IMR-90 (cell line): ENCODE results near the gene PIEZO1. TPM values are rescaled to one million over a fixed set of nuclear protein-coding genes. Genes with fewer than 3 reads are reported as not detected.

Experiments
- ATAC-seq: fragments of 200-7000 bp; cut with Tn5 transposase; 2 replicates; pipeline ENCODE4 v1.9.1; 2020; ENCODE audit warnings: low read depth, mild to moderate bottlenecking, moderate library complexity
- BruUV-seq: library from RNA; stranded (reverse); fragments of 400-500 nt; replicated peaks from 2 replicates; lab custom pipeline; 2021; lab: Mats Ljungman, UMichigan
- CTCF ChIA-PET: fragments of 300-600 bp; formaldehyde crosslinking; extraction: SDS; loops from one replicate; lab custom pipeline; 2021; ENCODE audit warnings: antibody characterized with exemption; lab: Yijun Ruan, JAX
- POLR2A ChIA-PET: fragments of 300-600 bp; sonication (Branson Sonifier 250); formaldehyde crosslinking; loops from one replicate; lab custom pipeline; 2022; ENCODE audit warnings: antibody characterized with exemption; ENCODE audit not compliant: unreplicated experiment; lab: Charles Lee
- DNase-seq: peaks from one replicate; pipeline ENCODE4 v3.0.0; 2013
- H2AFZ ChIP-seq: replicated peaks from 2 replicates; pipeline ENCODE3; 2013; ENCODE audit warnings: low read length, mild to moderate bottlenecking; ENCODE audit not compliant: poor library complexity
- H2AK5ac ChIP-seq: 2 replicates; pipeline ENCODE4 v1.6.1; 2013; ENCODE audit warnings: low read depth, low read length, inconsistent platforms
- H2AK9ac ChIP-seq: replicated peaks from 2 replicates; pipeline ENCODE3; 2013; ENCODE audit warnings: mild to moderate bottlenecking, low read depth, low read length, moderate library complexity; ENCODE audit not compliant: poor library complexity
- H2BK120ac ChIP-seq: 2 replicates; pipeline ENCODE4 v1.6.1; 2013; ENCODE audit warnings: low read depth, low read length, inconsistent platforms
- H2BK15ac ChIP-seq: 3 replicates; pipeline ENCODE4 v1.6.1; 2013; ENCODE audit warnings: low read depth, low read length, inconsistent platforms
- H2BK20ac ChIP-seq: 2 replicates; pipeline ENCODE4 v1.6.1; 2013; ENCODE audit warnings: low read depth, mild to moderate bottlenecking, inconsistent platforms, low read length, moderate library complexity
- H2BK5ac ChIP-seq: 2 replicates; pipeline ENCODE4 v1.6.1; 2013; ENCODE audit warnings: mild to moderate bottlenecking, low read depth, low read length, inconsistent platforms; ENCODE audit not compliant: poor library complexity, severe bottlenecking
- H3K14ac ChIP-seq: replicated peaks from 2 replicates; pipeline ENCODE4 v1.6.1; 2013; ENCODE audit warnings: low read depth, low read length, inconsistent platforms
- H3K18ac ChIP-seq: 2 replicates; pipeline ENCODE4 v1.6.1; 2013; ENCODE audit warnings: low read depth, low read length, control low read depth
- H3K23ac ChIP-seq: 2 replicates; pipeline ENCODE4 v1.6.1; 2013; ENCODE audit warnings: low read depth, low read length, inconsistent platforms
- H3K27ac ChIP-seq: 2 replicates; pipeline ENCODE4 v1.5.1; 2013; ENCODE audit warnings: mild to moderate bottlenecking, control low read depth, low read length; ENCODE audit not compliant: insufficient read depth
- H3K27me3 ChIP-seq: 2 replicates; pipeline ENCODE4 v1.6.1; 2013; ENCODE audit warnings: low read length; ENCODE audit not compliant: control insufficient read depth, insufficient read depth
- H3K36me3 ChIP-seq: 2 replicates; pipeline ENCODE4 v1.6.1; 2013; ENCODE audit warnings: low read length, mixed read lengths; ENCODE audit not compliant: control insufficient read depth, insufficient read depth
- H3K4ac ChIP-seq: 2 replicates; pipeline ENCODE4 v1.6.1; 2013; ENCODE audit warnings: low read depth, low read length, inconsistent platforms
- H3K4me1 ChIP-seq: 2 replicates; pipeline ENCODE4 v1.6.1; 2013; ENCODE audit warnings: low read length, mixed read lengths; ENCODE audit not compliant: control insufficient read depth, insufficient read depth
- H3K4me2 ChIP-seq: 2 replicates; pipeline ENCODE4 v1.6.1; 2013; ENCODE audit warnings: low read depth, mild to moderate bottlenecking, control low read depth, low read length, moderate library complexity
- H3K4me3 ChIP-seq: 2 replicates; pipeline ENCODE4 v1.5.1; 2013; ENCODE audit warnings: low read depth, mild to moderate bottlenecking, control low read depth, low read length, moderate library complexity; ENCODE audit not compliant: insufficient read depth
- H3K56ac ChIP-seq: 2 replicates; pipeline ENCODE4 v1.6.1; 2013; ENCODE audit warnings: low read length, inconsistent platforms; ENCODE audit not compliant: insufficient read depth; ENCODE audit errors: extremely low read depth
- H3K79me1 ChIP-seq, 2 experiments: 2 replicates each; pipeline ENCODE4 v1.6.1; 2013; ENCODE audit warnings: low read length in 2 of 2, inconsistent platforms in 1 of 2, low read depth in 1 of 2
- H3K9ac ChIP-seq: 2 replicates; pipeline ENCODE4 v1.6.1; 2013; ENCODE audit warnings: low read depth, low read length, control low read depth
- H3K9me1 ChIP-seq: 2 replicates; pipeline ENCODE4 v1.6.1; 2013; ENCODE audit warnings: low read length, inconsistent platforms; ENCODE audit not compliant: insufficient read depth
- H3K9me3 ChIP-seq: 2 replicates; pipeline ENCODE4 v1.6.1; 2013; ENCODE audit warnings: low read length; ENCODE audit not compliant: control insufficient read depth, insufficient read depth
- H4K20me1 ChIP-seq: 2 replicates; pipeline ENCODE4 v1.6.1; 2013; ENCODE audit warnings: low read length, inconsistent platforms; ENCODE audit not compliant: insufficient read depth
- H4K5ac ChIP-seq: 2 replicates; pipeline ENCODE4 v1.6.1; 2013; ENCODE audit warnings: mild to moderate bottlenecking, low read depth, low read length, control low read depth
- H4K8ac ChIP-seq, 2 experiments: 2 replicates each; pipeline ENCODE4 v1.6.1; 2013; ENCODE audit warnings: low read depth in 2 of 2, low read length in 2 of 2, control low read depth in 1 of 2, inconsistent platforms in 1 of 2
- H4K91ac ChIP-seq: 2 replicates; pipeline ENCODE4 v1.6.1; 2013; ENCODE audit warnings: low read depth, low read length, inconsistent platforms; ENCODE audit not compliant: insufficient read depth
- BHLHE40 ChIP-seq: fragments of 150-350 bp; IDR thresholded peaks from 2 replicates; pipeline ENCODE4 v1.6.1; 2016; ENCODE audit warnings: mild to moderate bottlenecking, low read depth, low read length
- ELK1 ChIP-seq: fragments of 150-350 bp; IDR thresholded peaks from 2 replicates; pipeline ENCODE4 v1.6.1; 2016; ENCODE audit warnings: low read depth, mild to moderate bottlenecking, low read length, moderate library complexity, borderline replicate concordance
- POLR2A ChIP-seq: IDR thresholded peaks from 2 replicates; pipeline ENCODE4 v1.6.1; 2012; ENCODE audit warnings: mild to moderate bottlenecking, low read depth, low read length
- USF2 ChIP-seq: fragments of 150-350 bp; IDR thresholded peaks from 2 replicates; pipeline ENCODE4 v1.6.1; 2017; ENCODE audit warnings: mild to moderate bottlenecking, antibody characterized with exemption, low read length, low read depth
- WGBS, 2 experiments: methylation state at CpG; one replicate each; pipeline versions ENCODE4 v1.1.5 to v1.1.7; 2013; ENCODE audit warnings: missing lambda C conversion rate in 2 of 2; ENCODE audit not compliant: insufficient read length in 1 of 2; ENCODE audit errors: extremely low coverage in 2 of 2; 5-methylcytosine and 5-hydroxymethylcytosine counted together
- dilution Hi-C: fragments of 300-500 bp; cut with HindIII; formaldehyde crosslinking; loops from one replicate; pipeline ENCODE4 v1.14.3; 2018; ENCODE audit warnings: low sequenced_read_pairs; ENCODE audit not compliant: unreplicated experiment
- in situ Hi-C: fragments of 300-500 bp; cut with MboI; formaldehyde crosslinking; loops from 3 replicates; pipeline ENCODE4 v1.14.3; 2019; ENCODE audit warnings: low sequenced_read_pairs, inconsistent platforms, mixed read lengths
- intact Hi-C: fragments of 100-400 bp; cut with micrococcal nuclease; formaldehyde crosslinking; loops from 2 replicates; pipeline ENCODE4 v1.10.0; 2022
- polyA plus RNA-seq, 3 experiments: library from polyadenylated mRNA; depleted of rRNA; stranded (reverse); fragments of >200 nt; gene quantifications; 2 replicates each; pipeline ENCODE4 v1.2.3, GENCODE V29; 2012; ENCODE audit warnings: low replicate concordance in 1 of 3
- total RNA-seq: library from RNA; depleted of rRNA; stranded (reverse); fragments of >200 nt; gene quantifications from 2 replicates; pipeline ENCODE4 v1.2.3, GENCODE V29; 2012
- TF ChIP-seq, protein P1 (sequence below): conservative IDR thresholded peaks from 2 replicates; pipeline ENCODE4 v1.5.1; 2012; ENCODE audit warnings: mild to moderate bottlenecking, low read depth, low read length, improper control_type of control experiment

Gene PIEZO1
- total and polyA plus RNA-seq, 2 of the 4 experiments (the other 2 are of a cell fraction), result 36.2 to 372 TPM

DNA sequence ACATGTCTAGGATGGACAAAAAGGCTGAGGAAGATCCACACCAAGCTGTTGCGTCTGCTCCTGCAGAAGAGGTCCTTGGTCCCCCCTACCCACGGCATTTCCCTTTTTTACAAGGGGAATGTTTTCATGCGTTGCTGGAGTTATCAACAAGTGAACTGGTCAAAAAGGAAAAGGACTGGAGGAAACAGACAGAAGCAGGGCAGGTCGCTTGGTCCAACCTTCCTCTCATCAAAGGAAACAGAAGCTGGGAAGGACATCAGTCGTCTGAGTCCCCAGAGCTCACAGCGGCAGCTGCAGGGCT, 26.1 kb downstream of the PIEZO1 start:
- Histone ChIP-seq H3K4me1 (peaks cover 39% of the 10 kb centered on the region), H2AK5ac (peak overlapping the region; percentile 63), H3K56ac (no peak overlapping the region; the same call in 1 of the 2 replicates), H3K36me3 (peaks cover 3% of the 10 kb centered on the region), H3K14ac (peak overlapping the region; percentile 38; the same call in 1 of the 2 replicates), H3K27ac (peak overlapping the region; percentile 69), H3K9me1 (peaks cover 23% of the 10 kb centered on the region), H3K4ac (peak overlapping the region; percentile 80), H2AFZ (no peak overlapping the region), H2BK15ac (peak overlapping the region; percentile 64; the same call in 2 of the 3 replicates), H3K23ac (peak overlapping the region; percentile 48; the same call in 1 of the 2 replicates), H3K9me3 (no peaks in the 10 kb centered on the region), H4K5ac (peak overlapping the region; percentile 31; the same call in 1 of the 2 replicates), H2BK20ac (peak overlapping the region; percentile 57; the same call in 1 of the 2 replicates), H3K4me2 (no peak overlapping the region), H2AK9ac (peak overlapping the region; percentile 22), H3K18ac (peak overlapping the region; percentile 22), H2BK5ac (peak overlapping the region; percentile 78), H3K27me3 (no peaks in the 10 kb centered on the region), H4K20me1 (peaks cover 96% of the 10 kb centered on the region), H4K91ac (peak overlapping the region; percentile 12; the same call in 1 of the 2 replicates), H2BK120ac (peak overlapping the region; percentile 58; the same call in 1 of the 2 replicates), H3K4me3 (no peak overlapping the region), H3K79me1 (peaks cover 22 to 91% of the 10 kb centered on the region in 2 experiments; a peak in 3 of 4 replicates), H3K9ac (peak overlapping the region; percentile 24), H4K8ac (peak overlapping the region; percentile 67 to 71; a peak in 3 of 4 replicates)
- ChIA-PET CTCF (interaction anchor here (0.8 to 2.2 kb wide), 3 partner anchors 10 to 23 kb away, joined by 3 to 5 read pairs (median 3); no protein-coding TSS in a partner anchor), POLR2A (interaction anchor here (0.8 kb wide), 1 partner anchor 15 kb away, joined by 3 read pairs; no protein-coding TSS in a partner anchor)
- in situ Hi-C loops, result no loop called here
- intact Hi-C loops, result no loop called here
- no TSS peak for BruUV-seq
- DNase-seq, result no peak
- dilution Hi-C loops, result no loop called here
- 86% methylated on average over 1 of the region's 6 CpGs; no CpG with 5 or more reads in 1 of the 2 experiments for WGBS, 2 experiments
- ATAC-seq, result no peak
- no peak for TF ChIP-seq ELK1
- no peak for TF ChIP-seq USF2
- TF ChIP-seq, protein P1, sequence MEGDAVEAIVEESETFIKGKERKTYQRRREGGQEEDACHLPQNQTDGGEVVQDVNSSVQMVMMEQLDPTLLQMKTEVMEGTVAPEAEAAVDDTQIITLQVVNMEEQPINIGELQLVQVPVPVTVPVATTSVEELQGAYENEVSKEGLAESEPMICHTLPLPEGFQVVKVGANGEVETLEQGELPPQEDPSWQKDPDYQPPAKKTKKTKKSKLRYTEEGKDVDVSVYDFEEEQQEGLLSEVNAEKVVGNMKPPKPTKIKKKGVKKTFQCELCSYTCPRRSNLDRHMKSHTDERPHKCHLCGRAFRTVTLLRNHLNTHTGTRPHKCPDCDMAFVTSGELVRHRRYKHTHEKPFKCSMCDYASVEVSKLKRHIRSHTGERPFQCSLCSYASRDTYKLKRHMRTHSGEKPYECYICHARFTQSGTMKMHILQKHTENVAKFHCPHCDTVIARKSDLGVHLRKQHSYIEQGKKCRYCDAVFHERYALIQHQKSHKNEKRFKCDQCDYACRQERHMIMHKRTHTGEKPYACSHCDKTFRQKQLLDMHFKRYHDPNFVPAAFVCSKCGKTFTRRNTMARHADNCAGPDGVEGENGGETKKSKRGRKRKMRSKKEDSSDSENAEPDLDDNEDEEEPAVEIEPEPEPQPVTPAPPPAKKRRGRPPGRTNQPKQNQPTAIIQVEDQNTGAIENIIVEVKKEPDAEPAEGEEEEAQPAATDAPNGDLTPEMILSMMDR, result no peak
- no peak for TF ChIP-seq BHLHE40
- no peak for TF ChIP-seq POLR2A
